NCI-H146 treated with DMSO at 0.1 percent for 48 hours (cell line): Measurements from ENCODE around the gene FNDC3B.
A peak's percentile ranks its signal among the peaks of the same experiment; 100 is the strongest.

Source experiments
- DNase-seq: peaks from one replicate; lab custom pipeline; 2025; ENCODE audit not compliant: unreplicated experiment; lab: John Stamatoyannopoulos, UW

The FNDC3B gene

GRCh38 chr3:172300862-172301261 is 261.5 kb downstream of the FNDC3B start:
- no peak for DNase-seq

DNA sequence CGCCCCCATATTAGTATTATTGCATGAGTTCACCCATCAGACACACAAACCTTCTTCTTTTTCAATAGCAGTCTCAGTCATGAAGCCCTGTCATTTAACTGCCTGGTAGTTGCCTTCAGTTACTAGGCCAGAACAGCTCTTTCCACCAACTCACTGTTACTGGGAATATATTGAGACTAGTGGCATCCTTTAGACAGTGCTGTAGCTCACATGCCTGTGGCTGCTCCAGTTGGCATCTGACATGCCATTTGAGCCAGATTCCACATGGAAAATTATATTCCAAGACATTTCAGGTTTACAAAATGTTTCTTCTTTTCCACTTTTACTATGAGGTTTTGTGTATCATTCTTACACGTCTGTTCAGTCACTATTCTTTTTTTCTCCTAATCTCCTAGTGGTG is 262.8 kb downstream of the FNDC3B start:
- no peak for DNase-seq

DNA sequence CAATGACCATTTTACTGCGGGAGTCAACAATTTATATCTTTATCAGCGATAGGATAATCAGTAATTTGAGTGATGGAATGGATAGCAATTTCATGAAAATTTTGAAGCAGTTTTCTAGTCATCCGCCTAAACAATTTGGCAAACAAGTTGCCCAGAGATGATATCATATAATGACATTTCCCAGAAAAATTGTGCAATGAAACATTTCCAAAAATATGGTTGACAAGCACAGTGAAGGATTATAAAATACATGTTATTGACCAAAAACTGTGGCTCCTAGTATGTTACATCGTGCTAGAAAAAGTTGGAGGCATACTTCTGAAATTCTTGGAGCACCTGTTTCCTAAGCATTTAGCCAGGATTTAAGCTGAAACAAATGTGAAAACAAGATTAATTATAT is 263.8 kb downstream of the FNDC3B start:
- DNase-seq = no peak

DNA sequence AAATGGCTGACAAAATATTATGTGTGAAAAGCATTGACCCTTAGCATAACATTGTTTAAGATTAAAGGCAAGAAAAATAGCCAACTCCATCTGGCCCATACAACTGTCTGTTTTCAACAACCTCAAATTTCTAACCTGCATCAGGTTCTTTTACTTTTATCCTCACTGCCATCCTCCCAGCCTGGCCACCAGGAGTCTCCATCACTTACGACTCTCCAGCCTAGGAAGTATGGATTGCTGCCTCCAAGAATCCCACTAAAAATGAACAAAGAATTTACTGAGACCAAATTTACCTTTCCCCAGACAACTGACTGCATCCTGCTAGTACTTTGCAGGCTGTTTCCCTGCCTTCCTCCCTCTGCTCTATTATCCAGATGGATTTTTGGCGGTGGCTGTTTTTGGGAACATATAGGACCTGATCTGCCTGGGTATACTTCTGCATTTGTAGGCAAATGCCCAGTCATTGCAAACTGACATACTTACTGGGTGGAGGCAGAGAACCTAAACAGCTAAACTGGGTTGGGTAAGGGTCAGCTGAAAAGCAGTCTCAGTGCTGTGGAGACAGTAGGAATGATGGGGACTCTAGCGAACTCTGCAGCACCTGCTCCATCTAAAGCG is 264.7 kb downstream of the FNDC3B start:
- DNase-seq = no peak

DNA sequence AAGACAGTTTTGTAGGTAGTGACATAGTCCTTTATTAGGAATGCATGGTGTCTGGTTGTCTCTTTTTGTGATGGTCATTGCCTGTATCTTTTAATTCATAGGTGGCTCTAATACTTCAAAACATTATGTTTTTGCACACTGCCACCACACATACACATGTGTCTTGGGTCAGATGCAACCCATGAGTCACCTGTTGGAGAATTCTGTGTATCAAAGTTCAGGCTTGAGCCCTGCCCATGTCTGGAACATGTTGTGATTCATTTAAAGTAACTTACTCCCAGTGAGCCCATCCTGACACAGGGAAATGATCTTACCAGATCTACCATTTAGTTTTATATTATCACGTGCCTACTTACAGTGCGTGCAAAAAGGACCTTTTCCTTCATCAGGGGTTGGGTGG is 266.2 kb downstream of the FNDC3B start:
- no peak for DNase-seq

DNA sequence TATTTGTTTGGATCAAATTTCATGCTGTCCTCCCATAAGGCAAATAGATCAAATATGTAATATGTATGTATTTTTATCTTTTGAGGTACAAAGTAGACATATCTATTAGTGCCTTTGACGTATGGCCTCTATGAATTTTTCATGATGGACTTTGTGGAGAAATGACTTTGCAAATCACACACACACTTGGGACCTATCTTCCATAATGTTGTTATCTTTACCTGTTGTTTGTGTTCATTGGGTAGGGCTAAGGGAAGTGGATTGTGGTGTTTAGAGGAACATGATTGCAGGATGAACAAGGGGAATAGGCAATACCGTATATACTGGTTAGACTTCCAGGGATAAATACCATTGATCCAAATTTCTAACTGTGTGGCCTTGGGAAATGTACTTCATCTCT is 266.6 kb downstream of the FNDC3B start:
- no peak for DNase-seq

DNA sequence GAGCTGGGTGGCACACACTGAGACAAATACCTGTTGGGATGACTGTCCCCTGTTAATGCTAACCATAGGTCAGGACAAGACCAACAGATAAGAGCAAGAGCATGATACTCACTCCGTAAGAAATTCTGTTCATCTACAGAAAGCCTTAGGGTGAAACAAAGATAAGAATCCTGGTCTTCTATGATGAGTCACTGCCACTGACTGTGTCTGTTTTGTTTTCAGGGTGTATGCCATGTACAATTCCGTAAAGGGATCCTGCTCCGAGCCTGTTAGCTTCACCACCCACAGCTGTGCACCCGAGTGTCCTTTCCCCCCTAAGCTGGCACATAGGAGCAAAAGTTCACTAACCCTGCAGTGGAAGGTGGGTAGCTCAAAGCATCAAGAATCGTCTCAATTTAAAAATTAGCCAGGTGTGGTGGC is 267.8 kb downstream of the FNDC3B start:
- DNase-seq = no peak

DNA sequence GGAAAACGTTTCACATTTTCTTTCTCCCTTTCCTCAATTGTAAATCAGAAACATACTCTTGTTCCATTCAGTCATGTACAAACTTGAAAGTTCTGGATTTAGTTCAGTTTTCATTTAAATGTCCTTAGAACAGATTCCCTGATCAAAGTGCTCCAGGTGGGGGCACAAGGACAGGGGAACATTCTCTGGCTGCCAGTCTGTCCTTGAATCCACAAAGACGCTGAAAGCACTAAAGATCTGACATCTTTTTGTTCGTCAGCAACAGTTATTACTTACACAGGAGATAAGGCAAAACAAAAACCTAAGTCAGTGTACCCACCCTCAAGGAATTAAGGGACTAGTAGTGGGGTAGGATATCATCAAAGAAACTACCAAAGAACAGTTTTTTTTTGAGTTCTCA is 269.7 kb downstream of the FNDC3B start:
- DNase-seq = no peak

GRCh38 chr3:172309741-172310427 is 270.5 kb downstream of the FNDC3B start:
- DNase-seq = no peak

DNA sequence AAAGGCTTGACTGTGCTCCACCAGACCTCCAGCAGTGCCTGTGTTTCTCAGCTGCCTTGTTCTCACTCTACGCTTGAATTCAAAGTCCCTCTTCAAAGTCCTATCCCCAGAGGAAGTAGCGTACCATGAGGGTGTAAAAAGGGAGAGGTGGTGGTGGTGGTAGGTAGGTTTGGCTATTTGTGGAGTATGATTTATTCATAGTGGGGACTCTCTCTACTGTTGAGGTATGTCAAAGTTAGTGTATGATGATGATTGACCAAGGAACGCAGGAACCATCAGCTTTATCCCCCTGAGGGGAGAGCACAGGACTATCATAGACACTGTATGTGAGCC is 271.0 kb downstream of the FNDC3B start:
- DNase-seq = no peak

- no peak for DNase-seq
These were observed 271.8 kb downstream of the FNDC3B start for GRCh38 chr3:172311217-172311616.

- no peak for DNase-seq
These were observed 272.6 kb downstream of the FNDC3B start for GRCh38 chr3:172312001-172312400.

DNA sequence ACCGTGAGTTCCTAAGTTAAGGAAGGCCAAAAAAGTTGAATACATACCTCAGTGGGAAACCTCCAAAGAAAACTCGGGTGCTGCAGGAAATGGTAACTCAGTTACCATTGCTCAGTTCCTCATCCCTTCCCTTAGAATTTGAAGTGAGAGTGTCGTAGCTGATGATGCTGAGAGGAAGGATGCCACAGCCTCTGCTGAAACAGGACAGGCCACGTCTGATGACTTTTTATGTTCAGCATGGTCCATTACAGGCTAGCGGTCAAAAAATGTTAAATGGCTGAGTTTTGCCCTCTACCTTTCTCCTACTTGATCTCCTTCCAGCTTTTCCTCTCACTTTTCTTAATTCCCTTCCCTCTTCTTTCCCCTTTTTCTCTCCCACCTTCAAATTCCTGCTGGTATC is 273.3 kb downstream of the FNDC3B start:
- no peak for DNase-seq

DNA sequence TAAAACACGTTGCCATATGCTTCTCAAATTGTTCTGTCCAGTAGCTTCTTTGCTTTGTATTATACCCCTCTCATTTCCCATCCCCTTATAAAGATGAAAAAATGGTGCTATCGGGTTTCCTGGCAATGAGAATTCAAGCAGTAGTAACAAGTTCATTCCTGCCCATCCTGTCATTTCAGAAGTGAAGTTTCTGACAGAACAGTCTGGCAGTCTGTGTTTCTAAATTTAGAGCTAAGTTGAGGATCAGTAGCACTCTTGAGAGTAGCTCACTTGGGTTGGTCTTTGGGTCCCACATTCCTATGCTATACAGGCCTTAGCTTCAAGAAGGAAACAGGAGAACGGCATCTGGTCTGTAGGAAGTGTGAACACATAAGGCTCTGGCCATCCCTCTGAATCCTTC is 274.3 kb downstream of the FNDC3B start:
- DNase-seq = no peak

DNA sequence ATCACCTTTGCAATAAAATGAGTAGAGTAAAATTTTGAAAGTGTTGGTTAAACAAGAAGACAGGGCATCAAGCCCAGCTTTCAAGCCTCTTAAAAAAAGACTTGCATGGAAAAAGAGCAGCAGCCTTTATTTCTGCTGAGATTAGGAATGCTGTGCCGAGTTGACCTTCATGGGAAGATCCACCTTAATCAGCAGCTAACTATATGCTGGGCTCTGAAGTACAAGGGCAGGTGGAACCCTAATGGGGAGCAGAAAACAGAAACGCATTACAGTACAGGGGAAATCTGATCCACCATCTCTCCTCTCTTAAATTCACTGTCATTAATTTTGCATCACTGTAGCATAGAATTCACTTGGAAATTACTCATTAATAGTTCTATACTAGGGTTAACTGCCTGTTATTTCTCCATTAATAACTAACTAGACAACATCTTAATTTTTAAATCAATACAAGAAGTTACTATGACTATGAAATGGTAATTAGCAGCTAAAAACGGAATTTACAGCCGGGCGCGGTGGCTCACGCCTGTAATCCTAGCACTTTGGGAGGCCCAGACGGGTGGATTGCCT is 275.3 kb downstream of the FNDC3B start:
- no peak for DNase-seq

DNA sequence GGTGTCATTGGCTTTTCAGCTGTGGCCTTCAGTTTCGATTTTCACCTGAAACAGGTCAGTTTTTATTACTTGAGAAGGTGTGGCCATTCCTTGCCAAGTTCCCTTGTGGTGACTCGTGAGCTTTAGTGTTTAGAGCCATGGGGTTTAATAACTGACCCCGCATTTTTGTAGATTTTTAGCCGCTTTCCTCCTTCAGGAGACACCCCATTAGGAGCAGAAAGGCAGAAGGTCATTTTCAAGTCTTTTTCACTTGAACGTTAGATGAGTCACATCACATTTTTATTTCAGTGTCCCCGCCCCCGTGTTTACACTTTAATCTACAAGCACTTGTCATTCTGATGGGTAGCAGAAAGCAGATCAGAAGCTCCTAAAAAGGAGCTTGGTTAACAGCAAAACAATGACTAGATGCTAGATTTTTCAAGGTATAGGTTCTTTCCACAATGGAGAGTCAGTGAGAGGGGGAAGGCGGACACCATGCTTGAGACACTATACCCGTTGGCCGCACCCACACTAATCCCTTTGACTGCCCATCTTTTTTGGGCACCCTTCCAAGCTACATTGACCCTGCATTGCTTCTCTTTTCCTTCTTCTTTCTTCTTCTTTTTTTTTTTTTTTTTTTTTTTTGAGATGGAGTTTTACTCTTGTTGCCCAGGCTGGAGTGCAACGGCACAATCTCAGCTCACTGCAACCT is 276.2 kb downstream of the FNDC3B start:
- no peak for DNase-seq

- no peak for DNase-seq
These were observed 277.4 kb downstream of the FNDC3B start for GRCh38 chr3:172316758-172317157.

GRCh38 chr3:172317481-172317880 is 278.1 kb downstream of the FNDC3B start:
- no peak for DNase-seq

DNA sequence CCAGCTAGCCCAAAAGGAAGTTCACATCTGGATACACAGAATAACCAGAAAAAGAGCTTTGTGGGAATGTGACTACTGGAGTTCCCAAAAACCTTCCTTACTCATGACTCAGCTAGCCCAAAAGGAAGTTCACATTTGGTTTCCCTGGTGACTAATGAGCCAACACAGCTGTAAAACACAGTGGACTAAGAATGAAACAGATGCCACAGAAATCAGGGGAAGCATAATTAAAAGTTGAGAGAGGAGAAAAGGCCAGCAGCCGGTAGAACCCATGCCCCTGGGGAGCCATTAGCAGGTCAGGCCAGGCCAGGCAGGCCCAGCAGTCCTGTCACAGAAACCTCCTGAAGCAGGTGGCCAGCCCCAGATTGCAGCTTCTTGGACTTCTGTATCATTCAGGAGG is 278.6 kb downstream of the FNDC3B start:
- peak; percentile 39 for DNase-seq

DNA sequence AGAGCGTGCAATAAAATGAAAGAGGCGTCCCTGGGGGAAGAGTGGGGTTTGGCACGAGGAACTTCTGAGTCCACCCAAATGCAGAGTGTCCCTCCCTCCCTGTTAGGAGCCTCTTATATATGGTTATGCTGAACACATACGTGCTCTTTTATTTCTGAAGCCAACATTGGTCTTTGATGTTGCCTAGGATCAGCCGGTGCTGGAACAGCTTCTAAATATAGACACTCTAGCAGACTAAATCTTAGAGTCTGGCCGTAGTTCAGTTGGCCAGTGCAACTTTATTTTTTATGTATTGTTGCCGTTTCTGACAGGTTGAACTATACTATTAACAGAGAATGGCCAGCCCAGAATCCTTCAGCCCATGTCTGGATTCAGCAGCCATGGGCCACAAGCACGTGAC is 280.2 kb downstream of the FNDC3B start:
- DNase-seq = no peak

DNA sequence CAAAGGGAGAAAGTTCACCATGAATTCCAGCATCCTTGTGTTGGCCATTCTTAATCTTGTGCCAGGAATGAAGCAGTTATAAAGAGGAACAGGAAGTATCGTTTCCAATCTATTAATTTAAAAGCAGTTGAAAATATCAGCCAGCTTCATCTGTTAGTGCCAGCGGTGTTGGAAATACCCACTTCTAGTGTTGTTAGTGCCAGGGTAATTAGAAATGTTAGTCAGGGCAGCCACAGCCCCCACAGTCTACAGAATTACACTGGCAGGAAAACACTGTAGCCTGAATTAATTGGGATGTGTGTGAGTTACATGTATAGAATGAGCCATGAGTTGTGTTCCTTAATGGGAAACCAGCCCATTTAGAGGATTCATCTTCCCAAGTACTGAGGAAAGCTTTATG is 281.1 kb downstream of the FNDC3B start:
- DNase-seq = no peak

DNA sequence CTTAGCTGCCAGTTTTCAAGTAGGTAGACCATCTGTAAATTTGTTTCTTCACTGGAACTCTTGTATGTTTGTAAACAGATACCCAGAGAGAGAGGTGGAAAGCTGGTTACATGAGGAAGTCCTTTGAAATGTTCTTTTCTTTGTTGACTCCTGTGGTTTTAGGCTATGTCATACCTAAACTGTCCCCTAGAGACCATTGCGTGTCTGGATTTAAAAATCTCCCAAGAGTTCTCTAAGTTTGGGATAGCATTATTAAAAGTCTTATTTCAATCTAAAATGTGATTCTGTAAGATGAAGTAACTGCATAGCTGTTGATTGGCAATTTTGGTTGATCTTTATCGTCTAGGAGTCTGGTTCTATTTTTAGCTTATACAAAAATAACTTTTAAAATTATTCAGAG is 281.7 kb downstream of the FNDC3B start:
- DNase-seq = no peak
